GM18909 (cell line): ENCODE data around the gene C9orf72.
A peak's percentile ranks its signal among the peaks of the same experiment; 100 is the strongest.
"Not testable (repeated sequence)": the region's sequence is repeated elsewhere in the genome, so short reads cannot be mapped to it uniquely, and the experiment has no call there.

ENCODE experiments used
- ATAC-seq: cut with Tn5 transposase; IDR thresholded peaks from one replicate; pipeline ENCODE4 v1.9.1; 2021; ENCODE audit warnings: mild to moderate bottlenecking; ENCODE audit not compliant: unreplicated experiment, poor library complexity

The C9orf72 gene

DNA sequence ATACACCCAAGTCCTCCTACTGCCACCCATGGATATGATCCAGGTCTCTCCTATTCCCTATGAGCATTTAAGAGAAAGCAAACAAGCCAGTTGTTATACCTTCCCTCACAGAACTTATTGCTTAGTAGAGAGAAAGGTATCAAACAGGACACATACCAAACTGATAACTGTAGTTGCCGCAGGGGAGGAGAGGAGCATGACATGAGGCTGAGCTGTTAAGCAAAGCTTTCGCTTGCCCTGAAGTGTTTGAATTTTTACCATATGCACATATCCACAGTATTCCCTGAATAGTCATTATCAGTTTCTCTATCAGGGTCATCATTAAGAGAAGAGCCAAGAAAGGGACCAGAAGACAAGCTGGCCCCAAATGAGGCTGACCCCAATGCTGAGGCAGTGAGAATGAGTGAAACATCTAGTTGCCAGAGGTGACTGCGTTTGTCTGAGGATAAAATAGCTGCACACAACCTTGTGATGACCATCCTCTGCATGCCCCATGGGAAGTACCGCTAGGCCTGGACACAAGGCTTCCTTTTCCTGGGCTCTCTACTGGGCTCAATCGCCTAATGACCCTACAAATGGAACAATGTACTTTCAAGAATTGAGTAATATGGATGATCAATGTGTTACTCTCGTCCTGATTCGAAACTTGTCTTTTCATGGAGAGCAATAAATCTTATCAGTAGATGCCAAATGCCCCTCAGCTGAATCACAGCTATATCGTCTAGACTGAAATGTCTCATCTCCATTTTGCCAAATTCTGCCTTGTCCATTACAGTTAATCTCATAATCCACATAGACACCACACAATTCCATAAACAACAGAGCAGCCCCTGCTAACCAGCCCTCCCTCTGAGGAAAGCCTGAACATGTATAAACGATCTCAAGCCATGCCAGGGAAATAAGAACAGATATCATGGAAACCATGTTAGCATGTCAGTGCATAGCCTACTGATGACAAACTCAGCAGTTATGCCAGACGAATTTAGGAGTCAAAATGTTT is 53.5 kb downstream of the C9orf72 start:
- no peak for ATAC-seq

DNA sequence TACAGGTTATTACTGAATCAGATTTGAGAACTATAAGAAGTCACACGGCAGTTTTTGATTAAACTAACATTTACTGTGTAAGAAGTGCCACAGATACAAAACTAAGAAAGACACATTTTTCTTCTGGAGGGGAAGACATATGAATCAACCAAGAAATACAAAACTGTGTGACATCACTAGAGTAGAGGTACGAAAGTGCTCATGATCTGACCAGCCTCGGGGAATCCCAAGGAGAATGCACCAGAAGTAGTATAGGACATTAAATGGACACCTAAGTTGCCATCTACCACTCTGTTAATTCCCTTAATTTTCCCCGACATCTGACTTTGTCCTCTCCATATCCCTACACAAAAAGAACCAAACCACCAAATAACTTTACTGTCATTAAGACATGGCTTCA is 54.5 kb downstream of the C9orf72 start:
- ATAC-seq, result no peak

DNA sequence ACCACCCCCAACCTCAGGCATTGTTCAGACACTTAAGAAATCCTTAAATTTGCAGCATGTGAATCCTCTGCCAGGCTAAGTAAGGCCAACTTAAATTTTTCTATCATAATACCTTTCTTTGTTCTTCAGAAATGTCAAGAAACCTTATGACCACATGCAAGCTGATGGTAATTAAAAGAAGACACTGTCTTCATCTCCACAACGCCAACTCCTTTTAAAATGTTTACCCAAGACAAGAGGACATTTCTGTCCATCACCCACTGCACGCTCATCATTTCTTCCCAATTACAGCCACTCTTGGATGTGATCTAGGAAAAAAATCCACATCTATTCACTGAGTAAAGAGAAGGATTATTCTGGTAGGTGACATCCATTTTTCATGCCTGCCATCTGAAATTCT is 55.3 kb downstream of the C9orf72 start:
- ATAC-seq, result no peak

DNA sequence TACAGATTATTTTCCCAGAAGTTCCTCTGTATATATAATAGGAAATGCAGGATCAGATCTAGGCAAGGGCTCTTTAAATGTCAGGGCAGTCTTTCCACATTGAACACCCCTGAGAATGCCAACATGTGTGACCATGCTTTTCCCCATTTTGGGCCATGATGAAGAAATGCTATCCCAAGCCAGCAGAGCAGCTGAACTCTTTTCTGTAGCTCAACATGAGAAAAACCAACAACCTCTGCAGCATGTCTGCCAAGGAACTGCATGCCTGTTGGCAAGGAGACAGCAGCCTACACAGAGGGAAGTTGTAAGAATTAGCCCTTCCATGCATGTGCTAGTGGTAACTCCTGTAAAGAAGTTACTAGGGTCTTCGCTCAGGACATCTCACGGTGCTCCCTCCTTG is 58.7 kb downstream of the C9orf72 start:
- no peak for ATAC-seq

DNA sequence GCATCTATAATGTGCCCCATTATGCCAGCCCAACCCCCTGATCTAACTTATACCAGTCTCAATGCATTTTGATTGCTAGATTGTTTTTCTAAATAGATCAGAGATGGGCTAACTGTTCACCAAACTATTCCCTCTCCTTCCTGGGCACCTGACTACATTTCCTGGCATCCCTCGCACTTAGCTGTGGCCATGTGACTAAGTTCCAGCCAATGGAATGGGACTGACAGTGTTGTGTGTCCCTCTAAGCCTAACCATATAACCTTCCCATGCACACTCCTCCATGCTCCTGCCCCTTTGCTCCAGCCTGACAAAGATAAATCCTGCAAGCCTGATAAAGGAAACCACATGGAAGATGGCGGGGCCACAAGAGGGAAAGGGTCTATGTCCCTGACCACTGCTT is 61.5 kb downstream of the C9orf72 start:
- ATAC-seq, result no peak

DNA sequence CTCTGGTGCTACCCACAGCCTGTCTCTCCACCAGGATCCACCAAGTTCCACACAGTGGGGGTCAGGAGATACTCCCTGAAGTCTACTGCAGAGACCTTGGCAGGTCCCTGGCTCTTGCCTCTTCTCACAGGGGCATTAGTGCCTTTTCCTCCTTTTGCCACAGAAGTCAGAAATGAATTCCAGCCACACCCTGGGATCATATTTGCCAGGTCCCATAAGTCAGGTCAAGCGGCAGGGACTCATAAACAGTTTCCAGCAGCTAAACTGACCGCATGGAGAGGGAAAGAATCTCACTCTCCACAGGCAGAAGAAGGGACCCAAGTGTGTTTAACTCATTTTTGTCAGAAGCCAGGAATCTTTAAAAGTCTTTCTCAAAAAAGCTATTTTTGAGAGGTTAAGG is 62.5 kb downstream of the C9orf72 start:
- no peak for ATAC-seq

DNA sequence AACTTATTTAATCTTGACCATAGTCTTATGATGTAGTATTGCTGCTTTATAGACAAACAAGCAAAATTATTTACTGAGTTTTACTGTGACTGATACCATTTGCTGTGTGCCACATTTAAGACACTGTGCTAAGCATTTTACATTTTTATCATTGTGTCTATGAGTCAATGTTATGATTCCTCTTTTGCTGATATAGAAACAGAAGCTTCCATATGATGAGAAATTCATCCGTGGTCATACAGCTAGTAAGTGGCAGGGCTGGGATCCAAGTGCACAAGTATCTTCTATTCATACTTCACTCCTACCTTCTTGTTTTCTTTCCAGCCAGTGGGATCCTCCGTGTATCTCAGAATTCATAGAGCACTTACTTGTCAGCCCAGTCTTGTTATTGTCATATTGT is 66.3 kb downstream of the C9orf72 start:
- ATAC-seq, result no peak

DNA sequence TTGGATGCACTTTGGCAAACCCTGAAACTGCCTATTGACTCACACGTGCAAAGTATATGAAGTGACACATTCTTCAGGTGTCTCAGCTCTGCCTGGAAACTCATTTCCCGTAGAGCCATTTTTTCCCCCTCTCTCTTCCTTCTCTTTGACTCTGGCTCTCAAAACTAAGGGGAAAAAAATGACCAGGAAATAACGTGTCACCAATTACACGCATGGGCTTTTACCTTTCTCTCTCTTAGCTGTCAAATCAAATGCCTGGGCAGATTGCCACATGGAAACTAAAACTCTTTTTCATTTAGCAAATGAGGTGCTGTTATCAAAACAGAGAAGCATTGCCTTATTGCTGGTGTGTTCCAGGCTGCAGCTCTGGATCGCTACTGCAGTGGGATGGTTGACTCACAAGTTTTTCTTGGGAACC is 67.5 kb downstream of the C9orf72 start:
- no peak for ATAC-seq

DNA sequence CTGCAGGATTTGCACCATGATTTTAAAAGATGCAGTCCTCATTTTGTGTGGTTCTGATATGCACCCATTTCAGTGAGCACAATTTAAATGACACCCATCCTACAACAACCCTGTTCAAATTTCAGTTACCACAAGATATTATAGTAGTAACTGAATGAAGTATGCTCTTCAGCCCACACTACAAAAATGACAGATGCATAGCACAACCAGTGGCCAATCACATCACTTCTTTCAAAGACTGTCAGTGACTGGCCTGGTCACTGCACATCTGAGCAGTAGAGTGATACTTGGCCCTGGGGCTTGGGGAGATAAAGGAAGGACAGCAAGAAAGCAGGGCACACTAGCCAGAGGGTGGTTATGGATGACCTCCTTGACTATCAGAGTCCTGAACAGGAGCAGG is 69.0 kb downstream of the C9orf72 start:
- no peak for ATAC-seq

DNA sequence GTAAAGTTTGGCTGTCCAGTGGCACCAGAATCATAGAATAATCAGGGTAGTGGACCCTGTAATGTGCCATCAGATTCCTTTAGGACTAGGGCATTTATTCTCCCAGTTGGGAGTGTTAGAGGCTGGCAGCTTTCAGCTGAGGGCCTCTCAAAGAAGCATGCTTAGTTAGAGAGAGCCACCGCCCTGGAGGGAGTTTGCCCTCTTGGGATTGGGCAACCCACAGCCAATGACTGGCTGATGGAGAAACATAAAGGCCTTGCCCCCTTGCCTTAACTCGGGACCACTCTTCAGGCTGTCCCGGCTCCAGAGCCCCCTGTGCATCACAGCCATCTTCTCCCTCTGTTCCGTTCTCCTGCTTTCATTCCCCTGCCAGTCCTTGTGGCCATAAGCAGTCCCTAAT is 69.7 kb downstream of the C9orf72 start:
- no peak for ATAC-seq

DNA sequence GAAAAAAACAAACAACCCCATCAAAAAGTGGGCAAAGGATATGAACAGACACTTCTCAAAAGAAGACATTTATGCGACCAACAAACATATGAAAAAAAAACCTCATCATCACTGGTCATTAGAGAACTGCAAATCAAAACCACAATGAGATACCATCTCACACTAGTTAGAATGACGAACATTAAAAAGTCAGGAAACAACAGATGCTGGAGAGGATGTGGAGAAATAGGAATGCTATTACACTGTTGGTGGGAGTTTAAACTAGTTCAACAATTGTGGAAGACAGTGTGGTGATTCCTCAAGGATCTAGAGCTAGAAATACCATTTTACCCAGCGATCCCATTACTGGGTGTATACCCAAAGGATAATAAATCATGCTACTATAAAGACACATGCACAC is 72.4 kb downstream of the C9orf72 start:
- ATAC-seq, result not testable (repeated sequence)

DNA sequence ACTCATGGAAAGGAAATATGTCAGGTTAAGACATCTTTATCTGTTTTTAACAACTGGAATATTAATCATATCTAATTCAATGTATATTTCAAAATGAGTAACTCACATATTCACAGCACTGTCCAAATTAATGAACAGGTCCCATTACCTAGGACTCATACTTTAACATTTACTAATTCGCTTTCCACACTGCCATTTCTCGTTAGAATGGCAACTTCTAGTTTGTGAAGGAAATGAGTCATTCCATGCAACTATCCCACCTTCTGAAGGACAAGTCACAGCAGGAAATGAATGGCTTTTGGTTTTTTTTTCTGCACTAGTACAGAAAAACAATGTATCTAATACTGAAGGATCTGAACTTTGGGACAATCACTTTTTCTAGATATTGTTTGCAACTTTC is 73.8 kb downstream of the C9orf72 start:
- ATAC-seq, result peak; percentile 54

DNA sequence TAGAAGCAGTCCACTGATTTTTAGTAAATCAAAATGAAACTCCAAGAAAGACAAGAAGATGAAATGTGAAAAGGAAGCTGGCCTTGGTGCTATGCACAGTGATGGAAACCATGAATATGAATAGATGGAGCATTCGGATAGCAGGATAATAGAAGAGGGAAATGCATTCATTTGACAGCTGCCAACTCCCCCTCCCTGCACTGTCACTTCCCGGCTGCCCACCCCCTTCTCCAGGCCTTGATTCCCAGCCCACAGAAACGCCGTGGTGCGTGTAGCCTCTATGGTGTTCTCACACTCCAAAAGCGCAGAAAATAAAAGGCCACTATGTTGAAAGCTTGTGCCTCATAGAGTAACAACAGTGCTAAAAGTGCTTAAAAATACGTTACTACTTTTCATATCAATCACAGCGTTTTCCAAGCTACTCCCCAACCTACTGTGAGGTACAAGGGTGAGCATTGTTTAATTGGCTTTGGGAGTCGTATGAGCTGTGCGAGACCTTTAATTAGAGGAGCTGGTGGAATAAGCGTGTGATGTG is 75.3 kb downstream of the C9orf72 start:
- no peak for ATAC-seq
